BLaER1 (cell line): ENCODE results near the gene BCLAF3.

ENCODE experiments used
- H3K27ac ChIP-seq: shearing (Covaris generic); formaldehyde crosslinking; 2 replicates; pipeline ENCODE4 v1.8.1; 2022
- H3K27me3 ChIP-seq: shearing (Covaris generic); formaldehyde crosslinking; 2 replicates; pipeline ENCODE4 v1.8.1; 2022
- H3K36me3 ChIP-seq: shearing (Covaris generic); formaldehyde crosslinking; 2 replicates; pipeline ENCODE4 v1.8.1; 2022
- H3K4me1 ChIP-seq: shearing (Covaris generic); formaldehyde crosslinking; 2 replicates; pipeline ENCODE4 v1.8.1; 2022
- H3K4me2 ChIP-seq: shearing (Covaris generic); formaldehyde crosslinking; 2 replicates; pipeline ENCODE4 v1.8.1; 2022
- H3K4me3 ChIP-seq: shearing (Covaris generic); formaldehyde crosslinking; 2 replicates; pipeline ENCODE4 v1.8.1; 2022
- H3K9ac ChIP-seq: shearing (Covaris generic); formaldehyde crosslinking; 2 replicates; pipeline ENCODE4 v1.8.1; 2022
- H3K9me3 ChIP-seq: shearing (Covaris generic); formaldehyde crosslinking; 2 replicates; pipeline ENCODE4 v1.8.1; 2022
- H4K20me1 ChIP-seq: shearing (Covaris generic); formaldehyde crosslinking; 2 replicates; pipeline ENCODE4 v1.8.1; 2022
- Cebpa-rat ChIP-seq: shearing (Covaris generic); IDR thresholded peaks from 2 replicates; pipeline ENCODE4 v1.8.1; 2022

Gene BCLAF3

GRCh38 chrX:19990556-19991349 is at the start of gene BCLAF3:
TSS of gene BCLAF3 (minus strand) at chrX:19991061. CDS start at chrX:19970264, 20,797 bp downstream.
- Histone ChIP-seq H3K9me3 (peaks cover 8% of the 10 kb centered on the region; the same call in 1 of the 2 replicates), H3K27me3 (no peaks in the 10 kb centered on the region), H3K27ac (peak within 1 kb of the TSS; percentile 63), H3K4me2 (peak within 1 kb of the TSS; percentile 72), H3K36me3 (no peaks in the 10 kb centered on the region), H4K20me1 (0 out of 2 replicates have a peak, but pooled peaks cover 6% of the 10 kb centered on the region), H3K4me1 (no peaks in the 10 kb centered on the region), H3K4me3 (peak within 1 kb of the TSS; percentile 77), H3K9ac (peak within 1 kb of the TSS; percentile 71)
- no peak for TF ChIP-seq Cebpa-rat

DNA sequence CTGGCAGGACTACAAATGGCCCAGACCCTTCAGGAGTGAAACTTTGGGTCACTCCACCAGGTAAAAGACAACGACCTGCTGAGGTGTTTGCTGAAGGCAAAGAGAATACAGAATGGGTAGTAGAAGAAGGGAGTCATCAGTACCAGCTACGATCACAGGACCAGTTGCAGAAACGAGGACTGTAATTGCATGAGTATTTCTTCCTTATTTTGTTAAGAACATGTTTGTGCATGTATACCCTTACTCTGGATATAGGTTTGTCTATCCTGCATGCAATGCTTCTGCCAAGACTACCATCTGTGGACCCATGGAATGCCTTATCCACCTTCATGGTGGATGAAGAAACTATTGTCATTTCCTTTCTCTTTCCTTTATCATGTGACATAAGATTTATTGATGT is 48.1 kb upstream of the BCLAF3 start:
- Histone ChIP-seq H3K9me3 (no peaks in the 10 kb centered on the region), H3K27me3 (no peaks in the 10 kb centered on the region), H3K9ac (no peak overlapping the region), H3K4me3 (no peak overlapping the region), H3K36me3 (no peaks in the 10 kb centered on the region), H3K4me2 (no peak overlapping the region), H3K4me1 (no peaks in the 10 kb centered on the region), H3K27ac (no peak overlapping the region), H4K20me1 (no peaks in the 10 kb centered on the region)
- no peak for TF ChIP-seq Cebpa-rat

- H3K4me2 ChIP-seq: no peak overlapping the region
- TF ChIP-seq Cebpa-rat: no peak
- H3K9me3 ChIP-seq: no peaks in the 10 kb centered on the region
- no peaks in the 10 kb centered on the region for H3K27me3 ChIP-seq
- H3K9ac ChIP-seq: no peak overlapping the region
- no peaks in the 10 kb centered on the region for H4K20me1 ChIP-seq
- no peaks in the 10 kb centered on the region for H3K4me1 ChIP-seq
- H3K27ac ChIP-seq: no peak overlapping the region
- H3K36me3 ChIP-seq: no peaks in the 10 kb centered on the region
- no peak overlapping the region for H3K4me3 ChIP-seq
Measured at GRCh38 chrX:20037186-20037585, 46.3 kb upstream of the BCLAF3 start.

- no peaks in the 10 kb centered on the region for H3K27me3 ChIP-seq
- H3K9me3 ChIP-seq: no peaks in the 10 kb centered on the region
- H3K4me2 ChIP-seq: no peak overlapping the region
- no peaks in the 10 kb centered on the region for H4K20me1 ChIP-seq
- no peak overlapping the region for H3K27ac ChIP-seq
- no peak for TF ChIP-seq Cebpa-rat
- H3K9ac ChIP-seq: no peak overlapping the region
- H3K4me3 ChIP-seq: no peak overlapping the region
- no peaks in the 10 kb centered on the region for H3K4me1 ChIP-seq
- no peaks in the 10 kb centered on the region for H3K36me3 ChIP-seq
Measured at GRCh38 chrX:20032201-20032600, 41.3 kb upstream of the BCLAF3 start.

- Histone ChIP-seq H3K36me3 (no peaks in the 10 kb centered on the region), H3K9me3 (no peaks in the 10 kb centered on the region), H3K9ac (no peak overlapping the region), H3K4me1 (no peaks in the 10 kb centered on the region), H3K4me3 (no peak overlapping the region), H3K27ac (no peak overlapping the region), H4K20me1 (no peaks in the 10 kb centered on the region), H3K4me2 (no peak overlapping the region), H3K27me3 (no peaks in the 10 kb centered on the region)
- no peak for TF ChIP-seq Cebpa-rat
Measured at GRCh38 chrX:20029728-20030127, 38.9 kb upstream of the BCLAF3 start.

DNA sequence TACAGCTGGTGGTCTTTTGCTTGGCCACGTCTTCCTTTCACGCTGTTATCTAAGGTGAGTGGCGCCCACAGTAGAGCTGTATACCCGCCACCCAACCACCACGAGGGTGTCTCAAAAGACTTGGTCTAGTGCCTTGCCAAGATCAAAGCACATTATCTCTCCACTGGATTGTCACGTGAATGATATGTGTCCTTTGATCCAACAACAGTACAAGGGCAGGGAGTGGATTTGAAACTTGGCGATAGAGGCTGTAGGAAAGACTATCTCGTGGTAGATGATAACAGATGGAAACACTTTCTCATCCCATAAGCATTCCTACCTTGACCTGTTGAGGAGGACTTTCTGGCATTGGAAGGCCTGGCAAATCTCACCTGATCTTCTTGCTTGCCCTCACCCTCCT is 37.7 kb upstream of the BCLAF3 start:
- no peak overlapping the region for H3K9ac ChIP-seq
- no peaks in the 10 kb centered on the region for H3K9me3 ChIP-seq
- H3K4me3 ChIP-seq: no peak overlapping the region
- H3K4me1 ChIP-seq: no peaks in the 10 kb centered on the region
- H3K27me3 ChIP-seq: no peaks in the 10 kb centered on the region
- H3K27ac ChIP-seq: no peak overlapping the region
- no peaks in the 10 kb centered on the region for H3K36me3 ChIP-seq
- no peak for TF ChIP-seq Cebpa-rat
- H4K20me1 ChIP-seq: no peaks in the 10 kb centered on the region
- no peak overlapping the region for H3K4me2 ChIP-seq

DNA sequence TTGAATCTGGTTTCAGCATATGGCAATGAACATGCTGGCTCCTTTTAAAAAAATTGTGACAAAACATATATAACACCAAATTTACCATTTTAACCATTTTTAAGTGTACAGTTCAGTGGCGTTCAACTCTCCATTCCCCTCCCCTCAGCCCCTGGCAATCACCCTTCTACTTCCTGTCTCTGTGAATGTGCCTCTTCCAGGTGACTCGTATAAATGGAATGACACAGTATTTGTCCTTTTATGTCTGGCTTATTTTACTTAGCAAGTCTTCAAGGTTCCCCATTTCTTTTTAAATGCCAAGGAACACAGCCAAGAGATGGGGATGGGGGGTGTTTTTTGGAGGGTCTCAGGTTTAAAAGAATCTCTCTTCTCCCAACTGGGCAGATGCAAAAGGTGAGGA is 35.4 kb upstream of the BCLAF3 start:
- Histone ChIP-seq H3K9ac (no peak overlapping the region), H3K27me3 (no peaks in the 10 kb centered on the region), H4K20me1 (no peaks in the 10 kb centered on the region), H3K4me3 (no peak overlapping the region), H3K4me2 (no peak overlapping the region), H3K9me3 (no peaks in the 10 kb centered on the region), H3K36me3 (no peaks in the 10 kb centered on the region), H3K27ac (no peak overlapping the region), H3K4me1 (no peaks in the 10 kb centered on the region)
- TF ChIP-seq Cebpa-rat: no peak

GRCh38 chrX:20019672-20020365 is 29.0 kb upstream of the BCLAF3 start:
- Histone ChIP-seq H3K9me3 (peaks cover 48% of the 10 kb centered on the region), H3K4me3 (no peak overlapping the region), H3K4me2 (no peak overlapping the region), H3K27me3 (no peaks in the 10 kb centered on the region), H3K27ac (no peak overlapping the region), H3K36me3 (no peaks in the 10 kb centered on the region), H3K4me1 (peaks cover 9% of the 10 kb centered on the region), H4K20me1 (no peaks in the 10 kb centered on the region), H3K9ac (no peak overlapping the region)
- TF ChIP-seq Cebpa-rat: no peak

DNA sequence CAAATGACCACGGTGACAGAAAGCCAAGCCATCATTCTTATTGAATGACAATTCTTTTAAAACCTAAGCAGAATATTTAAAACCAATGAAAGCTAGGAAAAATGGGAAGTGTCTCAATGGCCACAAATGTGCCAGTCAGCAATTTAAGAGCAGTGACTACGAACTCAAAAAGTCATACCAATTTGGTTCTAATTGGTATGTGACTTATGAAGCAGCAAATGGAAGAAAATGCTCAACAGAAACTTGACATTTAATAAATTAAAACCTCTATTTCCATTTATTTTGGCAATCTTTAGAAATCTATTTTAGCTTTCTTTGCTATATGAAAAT is 25.7 kb upstream of the BCLAF3 start:
- TF ChIP-seq Cebpa-rat: no peak
- Histone ChIP-seq H4K20me1 (no peaks in the 10 kb centered on the region), H3K9ac (no peak overlapping the region), H3K27me3 (no peaks in the 10 kb centered on the region), H3K9me3 (peaks cover 59% of the 10 kb centered on the region), H3K4me3 (no peak overlapping the region), H3K4me2 (no peak overlapping the region), H3K4me1 (peaks cover 9% of the 10 kb centered on the region), H3K36me3 (no peaks in the 10 kb centered on the region), H3K27ac (no peak overlapping the region)

GRCh38 chrX:20015945-20016615 is 25.2 kb upstream of the BCLAF3 start:
- H3K4me3 ChIP-seq: no peak overlapping the region; the same call in 1 of the 2 replicates
- H4K20me1 ChIP-seq: no peaks in the 10 kb centered on the region
- H3K36me3 ChIP-seq: no peaks in the 10 kb centered on the region
- H3K9me3 ChIP-seq: peaks cover 59% of the 10 kb centered on the region
- no peak overlapping the region for H3K4me2 ChIP-seq
- H3K9ac ChIP-seq: no peak overlapping the region
- no peak for TF ChIP-seq Cebpa-rat
- H3K27ac ChIP-seq: no peak overlapping the region
- no peaks in the 10 kb centered on the region for H3K27me3 ChIP-seq
- H3K4me1 ChIP-seq: peaks cover 9% of the 10 kb centered on the region
